Lower leg skin (tissue), 4 donors: ENCODE data around the gene MPEG1. TPM values are rescaled to one million over a fixed set of nuclear protein-coding genes. Genes with fewer than 3 reads are reported as not detected.

ENCODE experiments used
- DNase-seq, 2 donors: peaks; one replicate each; pipeline ENCODE4 v3.0.0-alpha.2; 2019; ENCODE audit warnings: low spot score in 2 of 2
- H3K4me3 ChIP-seq: fragments of 200-600 bp; sonication (generic); 2 replicates; pipeline ENCODE4 v1.5.1; 2017; ENCODE audit warnings: mild to moderate bottlenecking, low read depth; ENCODE audit not compliant: poor library complexity, severe bottlenecking
- POLR2A ChIP-seq, 2 donors: fragments of 450-650 bp; IDR thresholded peaks; one replicate each; pipeline ENCODE4 v1.6.1; 2016 to 2017; ENCODE audit warnings: antibody characterized with exemption in 2 of 2, mild to moderate bottlenecking in 1 of 2, moderate library complexity in 1 of 2
- WGBS, 2 donors: methylation state at CpG; one replicate each; pipeline ENCODE4 v1.1.5; 2018; 5-methylcytosine and 5-hydroxymethylcytosine counted together
- intact Hi-C: fragments of 100-400 bp; cut with DNase I; formaldehyde crosslinking; loops from one replicate; pipeline ENCODE4 v1.15.0; 2023; ENCODE audit warnings: low total_unique reads
- total RNA-seq, 4 donors: library from RNA; depleted of rRNA; stranded (reverse); fragments of >200 nt; gene quantifications; one replicate each; pipeline ENCODE4 v1.1.0, GENCODE V29; 2016
- TF ChIP-seq, protein P1 (sequence below), 3 donors: fragments of 450-650 bp; IDR thresholded peaks; one replicate each; pipeline ENCODE4 v1.5.1; 2016; ENCODE audit warnings: antibody characterized with exemption in 3 of 3, mild to moderate bottlenecking in 3 of 3, moderate library complexity in 2 of 3

MPEG1 gene
- total RNA-seq, 4 donors from 2014 or later: 2.1 to 6.9 (median 3.8) TPM

DNA sequence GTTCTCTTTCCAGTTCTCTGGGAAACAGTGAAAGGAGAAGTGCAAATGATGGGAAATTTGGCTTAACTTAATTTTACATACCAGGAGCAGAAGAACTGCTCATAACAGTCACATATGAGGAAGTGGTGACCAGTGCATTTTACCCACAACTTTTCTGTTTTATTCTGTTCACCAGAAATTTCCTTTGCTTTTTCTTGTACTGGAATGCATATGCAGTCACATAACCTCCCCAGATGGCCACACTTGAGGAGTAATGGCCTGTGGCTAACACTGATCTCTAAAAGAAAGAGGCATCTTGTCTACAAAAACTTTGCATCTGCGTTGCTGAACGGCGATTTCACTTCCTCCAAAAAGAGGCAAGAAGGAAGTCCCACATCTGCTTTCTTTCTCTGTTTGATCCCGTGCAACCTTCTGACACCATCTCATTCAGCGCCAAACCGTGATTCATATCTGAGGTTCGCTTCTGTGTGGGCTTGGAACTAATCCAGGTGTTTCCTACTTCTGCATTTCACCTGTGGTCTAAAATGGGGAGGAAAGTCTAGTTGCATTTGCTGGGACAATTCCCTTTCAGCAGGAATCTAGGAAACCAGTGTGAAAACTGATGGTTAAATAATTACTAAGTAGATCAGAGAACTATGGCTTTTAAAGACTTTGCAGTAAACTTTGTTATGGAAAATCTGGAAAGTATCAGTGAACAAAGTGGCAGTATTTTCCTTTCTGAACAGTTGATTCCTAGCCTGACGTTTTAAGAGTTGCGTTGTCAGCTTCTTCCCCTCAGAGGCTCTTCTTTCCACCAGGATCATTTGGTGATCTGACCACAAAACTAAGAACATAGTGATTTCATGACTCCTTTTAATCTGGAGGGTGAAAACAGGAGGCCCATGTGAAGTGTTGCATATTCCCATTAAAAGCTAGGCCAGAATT is 4.2 kb upstream of the MPEG1 start:
- intact Hi-C loops: no loop called here
- 11 to 12% methylated on average over 9 of the region's 9 CpGs for WGBS, 2 donors
- no peak overlapping the region for H3K4me3 ChIP-seq
- DNase-seq: peak in 1 of 2 donors; percentile 81
- TF ChIP-seq, protein P1, sequence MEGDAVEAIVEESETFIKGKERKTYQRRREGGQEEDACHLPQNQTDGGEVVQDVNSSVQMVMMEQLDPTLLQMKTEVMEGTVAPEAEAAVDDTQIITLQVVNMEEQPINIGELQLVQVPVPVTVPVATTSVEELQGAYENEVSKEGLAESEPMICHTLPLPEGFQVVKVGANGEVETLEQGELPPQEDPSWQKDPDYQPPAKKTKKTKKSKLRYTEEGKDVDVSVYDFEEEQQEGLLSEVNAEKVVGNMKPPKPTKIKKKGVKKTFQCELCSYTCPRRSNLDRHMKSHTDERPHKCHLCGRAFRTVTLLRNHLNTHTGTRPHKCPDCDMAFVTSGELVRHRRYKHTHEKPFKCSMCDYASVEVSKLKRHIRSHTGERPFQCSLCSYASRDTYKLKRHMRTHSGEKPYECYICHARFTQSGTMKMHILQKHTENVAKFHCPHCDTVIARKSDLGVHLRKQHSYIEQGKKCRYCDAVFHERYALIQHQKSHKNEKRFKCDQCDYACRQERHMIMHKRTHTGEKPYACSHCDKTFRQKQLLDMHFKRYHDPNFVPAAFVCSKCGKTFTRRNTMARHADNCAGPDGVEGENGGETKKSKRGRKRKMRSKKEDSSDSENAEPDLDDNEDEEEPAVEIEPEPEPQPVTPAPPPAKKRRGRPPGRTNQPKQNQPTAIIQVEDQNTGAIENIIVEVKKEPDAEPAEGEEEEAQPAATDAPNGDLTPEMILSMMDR (IDR thresholded peaks at IDR 0.05): no peak
- no peak for TF ChIP-seq POLR2A (IDR thresholded peaks at IDR 0.05)

DNA sequence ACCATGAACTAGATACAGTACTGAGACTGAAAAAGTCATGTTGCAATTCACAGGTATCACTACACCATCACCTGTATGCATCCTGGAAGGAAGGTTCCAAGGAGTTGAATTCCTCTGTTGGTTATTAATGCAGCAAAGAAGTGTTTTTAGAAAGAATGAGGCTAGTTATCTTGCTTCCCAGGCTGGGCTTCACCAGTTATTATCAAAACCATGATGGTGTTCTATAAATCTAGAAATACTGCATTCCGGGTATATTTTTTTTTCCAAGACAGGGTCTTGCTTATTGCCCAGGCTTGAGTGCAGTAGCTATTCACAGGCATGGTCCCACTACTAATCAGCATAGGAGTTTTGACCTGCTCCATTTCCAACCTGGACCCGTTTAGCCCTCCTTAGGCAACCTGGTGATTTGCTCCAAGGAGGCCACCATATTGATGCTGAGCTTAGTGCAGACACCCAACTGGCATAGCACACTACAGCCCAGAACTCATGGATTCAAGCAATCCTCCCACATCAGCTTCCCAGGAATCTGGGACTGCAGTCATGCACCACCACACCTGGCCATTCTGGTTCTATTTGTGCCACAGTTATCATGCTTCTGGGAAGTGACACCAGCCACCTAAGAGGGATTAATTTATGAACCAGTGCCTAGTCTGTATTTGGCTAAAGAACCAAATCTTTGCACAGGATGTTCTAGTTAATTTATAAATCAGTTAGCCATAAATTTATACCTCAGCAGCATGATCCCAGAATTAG is 1.6 kb upstream of the MPEG1 start:
- 81 to 91% methylated on average over 2 of the region's 2 CpGs for WGBS, 2 donors
- TF ChIP-seq, protein P1 (IDR thresholded peaks at IDR 0.05): no peak
- H3K4me3 ChIP-seq: no peak overlapping the region
- intact Hi-C loops: no loop called here
- DNase-seq: no peak

DNA sequence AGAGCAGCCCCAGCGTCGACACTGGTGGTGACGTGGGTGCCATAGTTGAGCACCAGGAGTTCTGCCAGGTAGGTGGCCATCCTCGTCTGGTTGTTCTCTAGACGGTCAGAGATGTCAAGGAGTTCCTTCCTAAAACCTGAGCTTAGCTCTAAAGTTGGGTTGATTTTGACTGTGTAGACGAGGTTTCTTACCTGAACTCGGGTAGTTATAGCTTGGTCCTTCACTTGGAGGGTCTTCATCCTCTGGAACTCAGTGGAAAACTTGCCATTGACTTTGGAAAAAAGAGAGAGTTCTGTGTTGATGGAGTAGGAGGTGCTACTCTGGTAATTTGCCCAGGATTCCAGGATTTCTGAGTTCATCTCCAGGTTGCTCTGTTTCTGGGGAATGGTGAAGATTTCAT is 505 bp downstream of the MPEG1 start:
- TF ChIP-seq, protein P1 (IDR thresholded peaks at IDR 0.05): no peak
- TF ChIP-seq POLR2A (IDR thresholded peaks at IDR 0.05): no peak
- H3K4me3 ChIP-seq: no peak overlapping the region
- DNase-seq: no peak
- intact Hi-C loops: no loop called here
- WGBS, 2 donors: 88 to 91% methylated on average over 7 of the region's 7 CpGs

DNA sequence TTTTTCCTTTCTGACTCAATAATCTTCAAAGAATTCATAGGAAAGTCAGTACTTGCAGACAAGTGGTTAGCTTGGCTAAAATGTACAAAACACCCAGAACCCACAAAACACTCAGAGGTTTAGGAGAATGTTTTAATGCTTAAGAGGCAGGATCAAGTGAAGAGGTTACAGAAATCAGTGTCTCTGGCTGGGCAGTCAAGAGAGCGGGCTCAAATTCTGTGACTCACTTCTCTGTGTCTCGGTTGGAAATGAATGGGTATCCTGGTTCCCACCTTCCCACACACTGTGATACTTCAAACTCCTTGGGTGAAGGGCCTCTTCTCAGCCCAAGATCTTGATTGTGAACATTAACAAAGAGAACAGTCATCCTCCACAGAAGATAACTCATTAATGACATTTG is 3.8 kb downstream of the MPEG1 start:
- TF ChIP-seq, protein P1 (IDR thresholded peaks at IDR 0.05): no peak
- no peak for TF ChIP-seq POLR2A (IDR thresholded peaks at IDR 0.05)
- H3K4me3 ChIP-seq: no peak overlapping the region
- WGBS, 2 donors: 42 to 73% methylated on average over 2 of the region's 2 CpGs
- intact Hi-C loops: no loop called here
- DNase-seq: no peak

DNA sequence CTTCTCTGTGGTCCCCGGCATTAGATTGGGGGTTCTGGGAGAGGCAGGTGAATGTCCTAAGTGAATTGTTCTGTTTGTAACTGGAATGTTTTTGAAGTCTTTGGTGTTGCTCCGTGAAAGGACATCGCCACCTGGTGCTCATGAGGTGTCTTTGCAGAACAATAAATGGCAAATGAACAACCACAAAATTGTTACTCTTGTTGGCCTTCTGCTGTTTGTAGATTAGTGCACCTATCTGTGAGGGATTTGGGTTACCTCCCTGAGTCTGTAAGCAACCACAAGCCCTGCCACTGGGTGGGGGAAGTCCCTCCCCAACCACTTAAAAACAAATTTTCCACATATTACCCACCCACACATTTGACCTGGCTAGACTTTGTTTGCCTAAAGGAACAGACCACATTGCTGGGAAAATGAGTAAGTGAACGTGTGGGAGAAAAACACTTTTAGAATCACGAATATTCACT is 4.7 kb downstream of the MPEG1 start:
- 9 to 11% methylated on average over 5 of the region's 5 CpGs for WGBS, 2 donors

More for the DNA sequence above, 4.7 kb downstream of the MPEG1 start:
- intact Hi-C loops: loop anchor here (2.0 kb wide), 1 partner anchor 37 kb away; no protein-coding TSS in a partner anchor
- no peak for TF ChIP-seq POLR2A (IDR thresholded peaks at IDR 0.05)
- TF ChIP-seq, protein P1 (IDR thresholded peaks at IDR 0.05): peak in 1 of 3 donors; percentile 70
- no peak for DNase-seq
- no peak overlapping the region for H3K4me3 ChIP-seq
